ENCODE data around the gene FAM187B.
"Not testable (repeated sequence)": the region's sequence is repeated elsewhere in the genome, so short reads cannot be mapped to it uniquely, and the experiment has no call there.

Gene FAM187B

GRCh38 chr19:35211545-35212230 lies 16.9 kb downstream of the FAM187B start:
- peak; percentile 48 to 60 for DNase-seq

- no peak for DNase-seq
These were observed 18.9 kb downstream of the FAM187B start for GRCh38 chr19:35209646-35210045.

GRCh38 chr19:35208121-35208520 lies 20.4 kb downstream of the FAM187B start:
- peak in 1 of 2 donors; percentile 18 for DNase-seq

- peak in 1 of 2 donors; percentile 25 for DNase-seq
These were observed 21.1 kb downstream of the FAM187B start for GRCh38 chr19:35207391-35207871.

- peak in 1 of 2 donors; percentile 18 for DNase-seq
These were observed 21.7 kb downstream of the FAM187B start for GRCh38 chr19:35206855-35207254.

GRCh38 chr19:35206379-35206778 lies 22.2 kb downstream of the FAM187B start:
- peak; percentile 27 to 37 for DNase-seq

- peak in 1 of 2 donors; percentile 14 for DNase-seq
These were observed 22.7 kb downstream of the FAM187B start for GRCh38 chr19:35205733-35206323.

GRCh38 chr19:35204799-35205732 lies 23.5 kb downstream of the FAM187B start:
- peak in 1 of 2 donors; percentile 23 for DNase-seq

GRCh38 chr19:35202722-35203688 lies 25.5 kb downstream of the FAM187B start:
- peak in 1 of 2 donors; percentile 5 for DNase-seq

- peak in 1 of 2 donors; percentile 5 for DNase-seq
These were observed 29.1 kb downstream of the FAM187B start for GRCh38 chr19:35199481-35199880.

- DNase-seq = not testable (repeated sequence)
These were observed 31.7 kb downstream of the FAM187B start for GRCh38 chr19:35196861-35197260.

- peak in 1 of 2 donors; percentile 5 for DNase-seq
These were observed 32.7 kb downstream of the FAM187B start for GRCh38 chr19:35195830-35196229.

- DNase-seq = peak in 1 of 2 donors; percentile 8
These were observed 34.2 kb downstream of the FAM187B start for GRCh38 chr19:35194012-35194984.

GRCh38 chr19:35184884-35185283 lies 43.7 kb downstream of the FAM187B start:
- DNase-seq = no peak

- DNase-seq = no peak
These were observed 44.3 kb downstream of the FAM187B start for GRCh38 chr19:35184267-35184666.

- no peak for DNase-seq
These were observed 47.2 kb downstream of the FAM187B start for GRCh38 chr19:35181387-35181786.

- DNase-seq = no peak
These were observed 48.7 kb downstream of the FAM187B start for GRCh38 chr19:35179830-35180229.

- DNase-seq = no peak
These were observed 49.8 kb downstream of the FAM187B start for GRCh38 chr19:35178701-35179100.

GRCh38 chr19:35177377-35178274 lies 50.9 kb downstream of the FAM187B start:
- DNase-seq = no peak

GRCh38 chr19:35176181-35176570 lies 52.4 kb downstream of the FAM187B start:
- no peak for DNase-seq

Data from stimulated activated CD4-positive, alpha-beta T cell treated with anti-CD3 and anti-CD28 coated beads, Interleukin-2, amount 100 ng/mL, for 24 hours (primary cell).